ENCODE data around the gene FIGNL1. TPM values are rescaled to one million over a fixed set of nuclear protein-coding genes. Genes with fewer than 3 reads are reported as not detected.

FIGNL1 gene
- total RNA-seq, 1 experiment from 2014 or later, result 25.7 TPM

DNA sequence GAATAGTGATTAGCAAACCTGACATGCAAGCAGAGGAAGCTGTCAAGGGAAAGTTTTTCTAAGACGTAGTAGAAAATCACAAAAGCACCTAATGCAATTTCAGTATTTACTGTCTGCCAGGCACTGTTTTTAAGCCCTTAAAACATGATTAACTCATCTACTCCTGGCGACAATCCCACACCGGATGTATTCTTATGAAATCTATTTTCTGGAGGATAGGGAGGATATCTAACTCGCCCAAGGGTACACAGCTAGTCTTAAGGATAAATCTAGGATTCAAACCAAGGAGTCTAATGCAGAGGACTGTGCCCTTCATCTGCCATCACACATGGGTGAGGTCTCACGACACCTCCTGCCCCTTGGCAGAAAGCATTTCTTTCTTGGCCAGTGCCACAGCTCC lies 47.8 kb upstream of the FIGNL1 start:
- no peak overlapping the region for H3K4me2 ChIP-seq
- intact Hi-C loops (cut with micrococcal nuclease; ENCODE audit: unreplicated experiment), result no loop called here
- ChIA-PET POLR2A (ENCODE audit: unreplicated experiment) (no interaction called here), CTCF (no interaction called here)
- no TSS peak for BruUV-seq (replicated peaks)
- no peaks in the 10 kb centered on the region for H3F3A ChIP-seq (ENCODE audit: insufficient read depth, low read depth)
- no peaks in the 10 kb centered on the region for H3K36me3 ChIP-seq (ENCODE audit: low read depth)
- DNase-seq, result no peak
- no peak overlapping the region for H2AFZ ChIP-seq
- H4K20me1 ChIP-seq (ENCODE audit: insufficient read depth), result no peaks in the 10 kb centered on the region
- TF ChIP-seq EZH2 (IDR thresholded peaks at IDR 0.05; ENCODE audit: low read depth), result no peak
- TF ChIP-seq, protein P1, sequence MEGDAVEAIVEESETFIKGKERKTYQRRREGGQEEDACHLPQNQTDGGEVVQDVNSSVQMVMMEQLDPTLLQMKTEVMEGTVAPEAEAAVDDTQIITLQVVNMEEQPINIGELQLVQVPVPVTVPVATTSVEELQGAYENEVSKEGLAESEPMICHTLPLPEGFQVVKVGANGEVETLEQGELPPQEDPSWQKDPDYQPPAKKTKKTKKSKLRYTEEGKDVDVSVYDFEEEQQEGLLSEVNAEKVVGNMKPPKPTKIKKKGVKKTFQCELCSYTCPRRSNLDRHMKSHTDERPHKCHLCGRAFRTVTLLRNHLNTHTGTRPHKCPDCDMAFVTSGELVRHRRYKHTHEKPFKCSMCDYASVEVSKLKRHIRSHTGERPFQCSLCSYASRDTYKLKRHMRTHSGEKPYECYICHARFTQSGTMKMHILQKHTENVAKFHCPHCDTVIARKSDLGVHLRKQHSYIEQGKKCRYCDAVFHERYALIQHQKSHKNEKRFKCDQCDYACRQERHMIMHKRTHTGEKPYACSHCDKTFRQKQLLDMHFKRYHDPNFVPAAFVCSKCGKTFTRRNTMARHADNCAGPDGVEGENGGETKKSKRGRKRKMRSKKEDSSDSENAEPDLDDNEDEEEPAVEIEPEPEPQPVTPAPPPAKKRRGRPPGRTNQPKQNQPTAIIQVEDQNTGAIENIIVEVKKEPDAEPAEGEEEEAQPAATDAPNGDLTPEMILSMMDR (conservative IDR thresholded peaks at IDR 0.05), result no peak
- H3K27me3 ChIP-seq (ENCODE audit: insufficient read depth, low read depth), result no peaks in the 10 kb centered on the region
- H3K9me3 ChIP-seq (ENCODE audit: insufficient read depth, low read depth), result no peaks in the 10 kb centered on the region
- H3K4me3 ChIP-seq, result no peak overlapping the region
- H3K79me2 ChIP-seq (ENCODE audit: low read depth), result no peaks in the 10 kb centered on the region
- peaks cover 15% of the 10 kb centered on the region; the same call in 1 of the 2 replicates for H3K4me1 ChIP-seq (replicated peaks; ENCODE audit: insufficient read depth)
- H3K27ac ChIP-seq, result no peak overlapping the region
- H3K9me2 ChIP-seq (ENCODE audit: insufficient read depth), result no peaks in the 10 kb centered on the region

DNA sequence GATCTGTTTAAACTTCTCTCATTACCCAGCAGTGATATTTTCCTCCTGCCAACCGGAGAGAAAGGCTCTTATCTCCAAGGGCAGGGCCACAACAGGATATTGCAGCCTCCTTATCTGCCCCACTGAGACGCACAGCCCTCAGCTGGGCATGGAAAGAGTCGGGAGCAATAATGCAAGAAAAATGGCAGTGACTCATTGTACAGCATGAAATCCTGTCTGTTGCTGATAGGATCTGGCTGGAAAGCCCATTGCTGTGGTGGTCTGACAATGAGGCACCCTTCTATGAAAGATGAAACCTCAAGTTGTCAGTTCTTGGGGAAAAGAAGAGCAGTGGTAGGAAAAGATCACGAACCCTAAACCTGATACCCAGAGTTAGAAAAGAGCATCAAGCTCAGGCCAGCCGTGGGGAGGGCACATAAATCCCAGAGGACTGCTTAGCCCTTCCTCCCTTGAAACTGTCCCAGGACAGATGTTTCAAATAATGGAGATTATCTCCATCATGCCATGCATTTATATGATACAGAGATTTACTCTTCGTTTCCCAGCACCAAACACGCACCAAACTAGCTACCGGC lies 47.0 kb upstream of the FIGNL1 start:
- H3K27ac ChIP-seq, result no peak overlapping the region
- no peaks in the 10 kb centered on the region for H3K9me2 ChIP-seq (ENCODE audit: insufficient read depth)
- no peaks in the 10 kb centered on the region for H4K20me1 ChIP-seq (ENCODE audit: insufficient read depth)
- ChIA-PET POLR2A (ENCODE audit: unreplicated experiment) (interaction anchor here (0.7 kb wide), 1 partner anchor 28 kb away, joined by 6 read pairs; no protein-coding TSS in a partner anchor), CTCF (interaction anchor here (0.6 kb wide), 1 partner anchor 38 kb away, joined by 3 read pairs; no protein-coding TSS in a partner anchor)
- DNase-seq, result no peak
- H3K9me3 ChIP-seq (ENCODE audit: insufficient read depth, low read depth), result no peaks in the 10 kb centered on the region
- 0 out of 2 replicates have a peak overlapping the region, but pooled peaks have one; percentile 28 for H2AFZ ChIP-seq
- no TSS peak for BruUV-seq (replicated peaks)
- H3K27me3 ChIP-seq (ENCODE audit: insufficient read depth, low read depth), result no peaks in the 10 kb centered on the region
- H3K36me3 ChIP-seq (ENCODE audit: low read depth), result no peaks in the 10 kb centered on the region
- H3F3A ChIP-seq (ENCODE audit: insufficient read depth, low read depth), result no peaks in the 10 kb centered on the region
- intact Hi-C loops (cut with micrococcal nuclease; ENCODE audit: unreplicated experiment), result no loop called here
- no peak overlapping the region for H3K4me3 ChIP-seq
- H3K4me2 ChIP-seq, result peak overlapping the region; percentile 31; the same call in 1 of the 2 replicates
- no peaks in the 10 kb centered on the region for H3K79me2 ChIP-seq (ENCODE audit: low read depth)
- TF ChIP-seq, protein P1 (conservative IDR thresholded peaks at IDR 0.05), result no peak
- no peak for TF ChIP-seq EZH2 (IDR thresholded peaks at IDR 0.05; ENCODE audit: low read depth)
- peaks cover 9% of the 10 kb centered on the region; the same call in 1 of the 2 replicates for H3K4me1 ChIP-seq (replicated peaks; ENCODE audit: insufficient read depth)

DNA sequence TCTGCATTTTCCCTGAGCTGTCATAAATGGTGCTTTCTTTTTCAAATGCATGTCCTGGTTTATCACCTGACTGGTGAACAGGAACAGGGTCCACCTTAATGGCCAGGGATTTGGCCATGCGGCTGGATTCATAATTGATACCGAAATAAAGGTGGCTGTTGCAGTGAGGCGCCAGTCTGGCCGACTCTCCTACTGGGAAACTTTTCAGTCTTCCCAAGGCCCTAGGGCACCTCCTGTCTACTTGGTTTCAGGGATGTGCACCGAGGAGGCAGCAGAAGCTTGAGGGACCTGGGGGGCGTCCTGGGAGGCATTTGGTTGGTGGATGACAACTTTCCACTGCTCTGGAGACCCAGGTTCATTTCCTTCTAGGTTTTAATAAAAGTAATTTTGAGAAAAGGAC lies 46.4 kb upstream of the FIGNL1 start:
- no peaks in the 10 kb centered on the region for H3K79me2 ChIP-seq (ENCODE audit: low read depth)
- no peaks in the 10 kb centered on the region for H3K9me2 ChIP-seq (ENCODE audit: insufficient read depth)
- H3K4me3 ChIP-seq, result no peak overlapping the region
- no peak overlapping the region for H3K27ac ChIP-seq
- H2AFZ ChIP-seq, result 0 out of 2 replicates have a peak overlapping the region, but pooled peaks have one; percentile 28
- DNase-seq, result no peak
- H3F3A ChIP-seq (ENCODE audit: insufficient read depth, low read depth), result no peaks in the 10 kb centered on the region
- CTCF ChIA-PET, result interaction anchor here (0.6 to 0.7 kb wide), 2 partner anchors 32 to 38 kb away, joined by 3 read pairs; no protein-coding TSS in a partner anchor
- no peaks in the 10 kb centered on the region for H3K36me3 ChIP-seq (ENCODE audit: low read depth)
- no peaks in the 10 kb centered on the region for H3K27me3 ChIP-seq (ENCODE audit: insufficient read depth, low read depth)
- 0 out of 2 replicates have a peak, but pooled peaks cover 7% of the 10 kb centered on the region for H3K4me1 ChIP-seq (replicated peaks; ENCODE audit: insufficient read depth)
- H4K20me1 ChIP-seq (ENCODE audit: insufficient read depth), result no peaks in the 10 kb centered on the region
- TF ChIP-seq EZH2 (IDR thresholded peaks at IDR 0.05; ENCODE audit: low read depth), result no peak
- TF ChIP-seq, protein P1 (conservative IDR thresholded peaks at IDR 0.05), result no peak
- intact Hi-C loops (cut with micrococcal nuclease; ENCODE audit: unreplicated experiment), result no loop called here
- POLR2A ChIA-PET (ENCODE audit: unreplicated experiment), result no interaction called here
- peak overlapping the region; percentile 31; the same call in 1 of the 2 replicates for H3K4me2 ChIP-seq
- H3K9me3 ChIP-seq (ENCODE audit: insufficient read depth, low read depth), result no peaks in the 10 kb centered on the region
- BruUV-seq (replicated peaks), result no TSS peak

Data from PC-9 (cell line).